GM12872 (cell line): ENCODE data around the gene WDR1.

Experiments used
- TF ChIP-seq, protein P1 (sequence below): IDR thresholded peaks from 3 replicates; pipeline ENCODE4 v1.5.1; 2011; ENCODE audit warnings: low read depth, mild to moderate bottlenecking, low read length, moderate library complexity; ENCODE audit not compliant: insufficient read depth

The WDR1 gene

DNA sequence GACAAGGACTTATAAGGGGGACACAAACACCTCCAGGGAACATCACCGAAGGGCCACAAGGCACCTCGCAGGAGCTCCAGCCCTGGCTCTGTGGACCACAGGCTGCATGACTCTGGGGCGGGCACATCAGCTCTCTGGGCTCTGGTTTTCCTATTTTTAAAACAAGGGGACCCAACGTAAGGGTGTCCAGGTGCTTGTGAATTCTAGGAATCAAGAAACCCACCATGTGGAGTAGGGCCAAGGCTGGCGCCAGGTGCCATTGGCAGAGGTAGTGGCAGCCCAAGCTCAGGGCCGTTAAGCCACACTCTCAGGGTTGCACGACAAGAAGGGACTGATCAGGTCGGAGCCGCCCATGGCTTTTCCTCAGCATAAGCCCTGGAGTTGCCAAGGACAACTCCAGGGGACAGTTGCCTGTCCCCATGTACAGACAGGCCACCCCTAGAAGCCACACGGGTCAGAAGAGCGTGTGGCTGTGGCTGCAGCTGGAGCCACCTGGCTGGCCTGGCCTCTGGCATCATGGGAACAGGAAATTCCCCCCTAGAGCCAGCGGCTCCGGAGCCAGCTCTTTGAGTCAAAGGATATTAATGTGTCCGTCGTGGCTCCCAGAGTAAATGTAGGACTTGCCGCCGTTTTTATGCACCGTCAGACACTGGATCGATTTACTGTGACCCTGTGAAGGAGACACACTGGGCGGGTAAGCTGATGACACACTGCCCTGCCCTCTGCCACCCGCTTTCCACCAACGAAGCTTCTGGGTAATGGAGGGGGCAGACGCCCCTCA is 32.5 kb downstream of the WDR1 start:
- TF ChIP-seq, protein P1, sequence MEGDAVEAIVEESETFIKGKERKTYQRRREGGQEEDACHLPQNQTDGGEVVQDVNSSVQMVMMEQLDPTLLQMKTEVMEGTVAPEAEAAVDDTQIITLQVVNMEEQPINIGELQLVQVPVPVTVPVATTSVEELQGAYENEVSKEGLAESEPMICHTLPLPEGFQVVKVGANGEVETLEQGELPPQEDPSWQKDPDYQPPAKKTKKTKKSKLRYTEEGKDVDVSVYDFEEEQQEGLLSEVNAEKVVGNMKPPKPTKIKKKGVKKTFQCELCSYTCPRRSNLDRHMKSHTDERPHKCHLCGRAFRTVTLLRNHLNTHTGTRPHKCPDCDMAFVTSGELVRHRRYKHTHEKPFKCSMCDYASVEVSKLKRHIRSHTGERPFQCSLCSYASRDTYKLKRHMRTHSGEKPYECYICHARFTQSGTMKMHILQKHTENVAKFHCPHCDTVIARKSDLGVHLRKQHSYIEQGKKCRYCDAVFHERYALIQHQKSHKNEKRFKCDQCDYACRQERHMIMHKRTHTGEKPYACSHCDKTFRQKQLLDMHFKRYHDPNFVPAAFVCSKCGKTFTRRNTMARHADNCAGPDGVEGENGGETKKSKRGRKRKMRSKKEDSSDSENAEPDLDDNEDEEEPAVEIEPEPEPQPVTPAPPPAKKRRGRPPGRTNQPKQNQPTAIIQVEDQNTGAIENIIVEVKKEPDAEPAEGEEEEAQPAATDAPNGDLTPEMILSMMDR, result no peak

DNA sequence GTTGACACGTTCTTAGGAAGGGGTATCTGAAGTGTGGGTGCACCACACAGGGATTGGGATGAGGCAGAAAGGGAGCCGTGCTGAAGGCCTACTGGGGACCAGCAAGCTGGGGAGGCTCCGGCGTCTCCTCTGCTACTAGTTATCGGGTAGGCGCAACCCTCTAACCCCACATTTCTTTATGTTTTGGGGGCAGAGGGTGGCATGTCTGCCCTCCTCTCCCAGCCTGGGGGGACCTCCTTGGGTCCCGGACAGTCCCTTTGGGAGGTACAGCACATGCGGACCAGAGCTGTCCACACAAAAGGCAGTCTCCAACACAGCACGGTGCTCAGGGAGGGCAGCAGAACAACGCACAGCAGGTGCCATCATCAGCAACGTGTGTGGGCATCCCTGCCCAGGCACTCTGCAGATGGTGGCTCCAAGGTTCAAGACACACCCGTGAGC is 33.2 kb downstream of the WDR1 start:
- TF ChIP-seq, protein P1, result no peak

DNA sequence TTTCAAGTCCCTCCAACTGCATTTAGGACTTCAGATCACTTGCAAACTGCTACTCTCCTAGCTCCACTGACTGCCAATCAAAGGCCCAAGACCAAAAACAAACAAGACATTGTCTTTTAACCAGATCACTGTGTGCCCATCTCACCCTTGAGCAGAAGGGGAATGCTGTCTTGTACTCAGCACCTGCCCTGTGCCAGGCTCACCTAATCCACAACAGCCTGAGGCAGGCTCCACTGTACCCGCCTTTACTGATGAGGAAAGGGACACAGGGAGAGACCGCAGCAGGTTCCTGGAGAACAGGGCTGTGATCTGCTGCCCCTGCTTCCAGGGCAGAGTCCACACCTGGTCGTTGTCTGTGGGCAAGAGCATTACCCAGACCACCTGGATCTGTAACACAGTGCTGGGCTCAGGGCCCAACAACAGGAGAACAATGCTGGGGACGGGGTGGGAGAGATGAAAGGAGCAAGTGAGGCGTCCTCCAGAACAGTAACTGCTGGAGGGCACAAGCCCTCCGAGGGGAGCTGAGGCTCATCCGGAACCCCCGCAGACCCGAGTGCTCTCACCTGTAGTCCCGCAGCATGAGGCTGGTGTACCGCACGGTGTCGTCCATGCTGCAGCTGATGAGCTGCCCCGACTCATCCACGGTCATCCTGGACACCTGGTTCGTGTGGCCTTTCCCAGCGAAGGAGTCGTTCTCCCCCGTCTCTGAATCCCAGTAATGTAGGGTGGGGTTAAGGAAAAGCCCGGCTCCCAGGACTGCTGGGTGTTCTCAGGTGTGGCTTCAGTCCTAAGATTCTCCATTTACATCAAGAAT is 33.9 kb downstream of the WDR1 start:
- TF ChIP-seq, protein P1, result no peak

DNA sequence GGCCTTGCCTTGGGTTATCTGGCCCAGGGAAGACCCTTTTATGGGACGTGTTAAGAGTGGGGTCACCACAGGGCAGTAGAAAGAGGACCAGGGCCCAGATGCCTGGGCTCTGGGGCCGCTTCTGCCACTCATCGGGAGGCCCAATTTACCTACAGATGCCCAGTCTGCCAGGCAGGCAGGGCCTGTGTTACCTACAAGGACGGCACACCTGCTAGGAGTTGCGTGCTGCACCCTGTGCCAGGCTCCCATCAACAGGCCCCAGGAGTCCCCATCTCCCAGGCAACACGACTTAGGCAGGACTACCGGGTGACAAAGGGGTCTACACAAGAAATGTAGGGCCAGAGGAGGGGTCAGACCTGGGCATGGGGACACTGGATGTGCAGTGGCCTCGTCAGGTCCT is 34.6 kb downstream of the WDR1 start:
- TF ChIP-seq, protein P1, result no peak

DNA sequence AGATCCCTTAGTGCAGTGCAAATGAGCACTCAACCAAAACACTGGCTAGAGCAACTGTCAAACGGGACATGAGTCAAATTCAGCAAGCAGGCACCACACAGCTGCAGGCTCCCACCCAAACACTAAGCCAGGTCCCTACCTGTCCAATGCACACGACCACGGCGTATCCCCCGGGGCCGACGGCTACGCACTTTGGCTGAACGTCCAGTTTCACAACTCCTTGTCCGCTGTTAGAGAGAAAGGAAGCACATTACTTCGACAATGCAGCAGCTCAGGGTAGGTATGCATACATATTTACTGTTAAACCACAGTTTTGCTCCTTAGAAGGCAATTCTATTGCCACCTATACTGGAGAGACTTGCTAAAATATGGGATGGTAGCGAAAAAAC is 35.4 kb downstream of the WDR1 start:
- TF ChIP-seq, protein P1, result no peak

DNA sequence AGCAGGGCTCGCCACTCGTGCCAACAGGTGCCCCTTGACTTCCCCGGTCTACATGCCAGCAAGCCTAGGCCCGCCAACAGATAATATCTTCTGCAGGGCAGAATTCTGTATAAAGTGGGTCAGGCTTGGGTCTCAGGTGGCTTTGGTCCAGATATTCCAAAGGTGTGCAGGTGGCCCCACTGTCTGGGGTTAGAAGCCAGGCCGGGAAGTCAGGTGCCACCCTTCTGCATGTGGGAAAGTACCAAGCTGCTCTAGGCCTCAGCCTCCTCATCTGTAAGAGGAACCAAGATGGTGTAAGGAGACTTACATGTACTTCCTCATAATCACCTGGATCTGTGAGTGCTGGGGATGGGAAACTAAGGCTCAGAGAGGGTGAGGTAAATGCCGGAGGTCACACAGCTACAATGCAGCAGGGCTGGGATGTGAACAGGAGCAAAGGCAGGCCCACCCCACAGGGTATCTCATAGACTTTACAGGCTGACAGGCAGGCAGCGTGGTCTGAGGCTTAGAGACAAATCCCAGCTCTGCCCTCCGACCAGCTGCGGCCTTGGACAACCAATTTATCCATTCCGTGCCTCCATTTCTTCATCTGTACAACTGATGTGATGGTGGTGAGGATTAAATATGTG is 35.9 kb downstream of the WDR1 start:
- TF ChIP-seq, protein P1, result no peak

DNA sequence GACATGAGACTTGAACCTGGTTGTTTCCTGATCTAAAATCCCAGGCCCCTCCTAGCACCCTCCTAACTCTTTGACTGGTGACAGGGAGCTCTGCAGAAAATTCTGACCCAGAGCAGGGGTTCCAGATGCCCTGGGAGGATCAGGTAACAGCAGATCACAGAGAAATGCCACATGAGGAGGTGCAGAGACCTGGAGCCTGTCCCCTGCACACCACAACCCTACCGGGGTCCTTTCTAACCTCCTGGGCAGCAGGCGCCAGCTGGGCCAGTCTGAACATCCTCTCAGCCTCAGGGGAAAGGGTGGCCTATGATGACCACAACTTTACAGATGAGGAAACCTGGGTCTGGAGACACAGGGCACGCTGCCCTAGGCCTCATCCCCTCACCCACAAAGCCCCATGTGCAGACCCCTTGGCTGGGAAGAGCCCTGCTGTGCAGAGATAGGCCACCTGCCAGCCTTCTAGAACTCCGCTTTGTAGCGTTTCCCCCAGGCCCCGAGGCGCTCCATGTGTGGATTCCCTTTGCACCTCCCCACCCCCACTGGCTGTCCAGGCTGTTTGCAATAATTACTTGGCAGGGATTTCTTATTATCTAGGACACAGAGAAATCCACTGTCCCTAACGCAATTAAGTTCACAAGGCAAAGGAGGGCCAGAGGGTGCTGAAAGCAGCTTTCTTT is 36.5 kb downstream of the WDR1 start:
- TF ChIP-seq, protein P1, result no peak
